ENCODE measurements around the gene SNX5. TPM values are rescaled to one million over a fixed set of nuclear protein-coding genes. Genes with fewer than 3 reads are reported as not detected.

Gene SNX5
- total and polyA plus RNA-seq, 10 of the 15 experiments (the other 5 are each of a cell fraction or from before 2014, with no cell fraction given) = 92.9 to 316 (median 245) TPM

GRCh38 chr20:17961587-17961940, 7.0 kb downstream of the SNX5 start:
- FAIRE-seq = no peak

More at GRCh38 chr20:17961587-17961940, 7.0 kb downstream of the SNX5 start:
- no peak for DNase-seq (ENCODE audit: low read depth, low spot score)
- Histone ChIP-seq H3K4me2 (ENCODE audit: control insufficient read depth, insufficient read depth) (peak overlapping the region; percentile 81), H3K9me3 (replicated peaks; ENCODE audit: control insufficient read depth, insufficient read depth, low read length) (no peaks in the 10 kb centered on the region), H3K79me2 (ENCODE audit: control insufficient read depth, insufficient read depth, low read length) (peaks cover 100% of the 10 kb centered on the region), H4K20me1 (ENCODE audit: control insufficient read depth, insufficient read depth) (peaks cover 7% of the 10 kb centered on the region), H2AFZ (ENCODE audit: control insufficient read depth, low read depth, low read length) (no peak overlapping the region), H3K27me3 (replicated peaks in 1 of 2; ENCODE audit: control insufficient read depth in 2 of 2, insufficient read depth in 2 of 2, low read length in 1 of 2) (no peaks in the 10 kb centered on the region), H3K36me3 (ENCODE audit: control insufficient read depth in 2 of 2, insufficient read depth in 2 of 2, low read length in 1 of 2) (peaks cover 1 to 8% of the 10 kb centered on the region in 2 experiments; a peak in 1 of 4 replicates), H3K4me1 (ENCODE audit: control insufficient read depth, insufficient read depth, low read length) (peaks cover 34% of the 10 kb centered on the region), H3K4me3 (peak overlapping the region; percentile 86), H3K27ac (ENCODE audit: control insufficient read depth, insufficient read depth) (peak overlapping the region; percentile 55), H3K9ac (ENCODE audit: control insufficient read depth, insufficient read depth, low read length) (peak overlapping the region; percentile 46; the same call in 1 of the 2 replicates)
- ChIA-PET CTCF (interaction anchor here (1.2 to 2.1 kb wide), 3 partner anchors 9 to 23 kb away, joined by 4 to 8 read pairs (median 5); no protein-coding TSS in a partner anchor), SMC1A (ENCODE audit: uncharacterized antibody, unreplicated experiment) (interaction anchor here (1.0 to 4.3 kb wide), 4 partner anchors 8 to 66 kb away, joined by 3 to 41 read pairs (median 10); partner anchors contain the start of genes MGME1 and SNX5), RAD21 (ENCODE audit: unreplicated experiment) (interaction anchor here (0.7 kb wide), 1 partner anchor 82 kb away, joined by 3 read pairs; no protein-coding TSS in a partner anchor), POLR2A (interaction anchor here (1.1 to 2.4 kb wide), 3 partner anchors 10 to 44 kb away, joined by 4 to 10 read pairs (median 5); no protein-coding TSS in a partner anchor)
- 0% methylated on average over 1 of the region's 1 CpG for WGBS (ENCODE audit: insufficient coverage, insufficient replicate concordance, low lambda C conversion rate, missing lambda C conversion rate)
- in situ Hi-C loops (cut with MboI) = no loop called here
- no peak for ATAC-seq
- intact Hi-C loops (cut with micrococcal nuclease; ENCODE audit: unreplicated experiment) = no loop called here
- no TSS peak for BruUV-seq (replicated peaks)
- TF ChIP-seq ZBTB33 (IDR thresholded peaks at IDR 0.05) = no peak
- no peak for TF ChIP-seq NRF1 (conservative IDR thresholded peaks at IDR 0.05; ENCODE audit: low read depth, low read length)
- TF ChIP-seq NFXL1 (IDR thresholded peaks at IDR 0.05; ENCODE audit: borderline replicate concordance) = no peak
- no peak for TF ChIP-seq RAD51 (IDR thresholded peaks at IDR 0.05)
- TF ChIP-seq GATAD2B (conservative IDR thresholded peaks at IDR 0.05; ENCODE audit: low read depth) = no peak
- TF ChIP-seq NFYA (IDR thresholded peaks at IDR 0.05; ENCODE audit: borderline replicate concordance, low read depth, low read length) = no peak
- TF ChIP-seq PAX8 (IDR thresholded peaks at IDR 0.05) = no peak
- TF ChIP-seq PRDM15 (CRISPR knock-in tag; IDR thresholded peaks at IDR 0.05) = no peak
- TF ChIP-seq PKNOX1 (IDR thresholded peaks at IDR 0.05) = no peak
